Thymus (tissue), 11 donors: ENCODE measurements around the gene GPC1. TPM values are rescaled to one million over a fixed set of nuclear protein-coding genes. Genes with fewer than 3 reads are reported as not detected.

Experiments
- DNase-seq, 9 donors: peaks; one replicate each; pipeline ENCODE4 v3.0.0-alpha.2; 2013; ENCODE audit warnings: low spot score in 9 of 9, low read depth in 6 of 9, missing footprints in 1 of 9
- H3K27ac ChIP-seq, 2 donors: one replicate each; pipeline ENCODE4 v1.5.1; 2013; ENCODE audit warnings: control low read depth in 1 of 2, low read depth in 1 of 2, low read length in 1 of 2, mild to moderate bottlenecking in 1 of 2, moderate library complexity in 1 of 2
- H3K27me3 ChIP-seq, 2 donors: one replicate each; pipeline ENCODE4 v1.5.1; 2013; ENCODE audit warnings: low read length in 1 of 2; ENCODE audit not compliant: control insufficient read depth in 2 of 2, insufficient read depth in 1 of 2
- H3K36me3 ChIP-seq, 2 donors: one replicate each; pipeline ENCODE4 v1.5.1; 2013; ENCODE audit warnings: low read length in 1 of 2, mild to moderate bottlenecking in 1 of 2, moderate library complexity in 1 of 2; ENCODE audit not compliant: control insufficient read depth in 2 of 2, insufficient read depth in 2 of 2
- H3K4me1 ChIP-seq, 2 donors: one replicate each; pipeline ENCODE4 v1.5.1; 2013; ENCODE audit warnings: low read length in 2 of 2; ENCODE audit not compliant: control insufficient read depth in 2 of 2, insufficient read depth in 2 of 2
- H3K4me3 ChIP-seq, 2 donors: one replicate each; pipeline ENCODE4 v1.5.1; 2013; ENCODE audit warnings: low read length in 2 of 2, control low read depth in 1 of 2, mild to moderate bottlenecking in 1 of 2
- H3K9me3 ChIP-seq, 2 donors: one replicate each; pipeline ENCODE4 v1.5.1; 2013; ENCODE audit warnings: low read length in 1 of 2, mild to moderate bottlenecking in 1 of 2; ENCODE audit not compliant: control insufficient read depth in 2 of 2, insufficient read depth in 1 of 2
- WGBS: extraction: QIAGEN DNeasy Blood & Tissue Kit; methylation state at CpG from one replicate; pipeline ENCODE4 v1.1.7; 2013; 5-methylcytosine and 5-hydroxymethylcytosine counted together
- polyA plus RNA-seq: library from polyadenylated mRNA; stranded (reverse); fragments of 200-250 nt; gene quantifications from one replicate; pipeline ENCODE4 v1.2.3, GENCODE V29; 2013
- total RNA-seq: library from RNA; stranded (reverse); fragments of 120-200 nt; gene quantifications from one replicate; pipeline ENCODE4 v1.2.4, GENCODE V29; 2013
- donor health status: healthy.

GPC1 gene
- total and polyA plus RNA-seq, 2 donors, result 4.4 to 46.6 TPM

DNA sequence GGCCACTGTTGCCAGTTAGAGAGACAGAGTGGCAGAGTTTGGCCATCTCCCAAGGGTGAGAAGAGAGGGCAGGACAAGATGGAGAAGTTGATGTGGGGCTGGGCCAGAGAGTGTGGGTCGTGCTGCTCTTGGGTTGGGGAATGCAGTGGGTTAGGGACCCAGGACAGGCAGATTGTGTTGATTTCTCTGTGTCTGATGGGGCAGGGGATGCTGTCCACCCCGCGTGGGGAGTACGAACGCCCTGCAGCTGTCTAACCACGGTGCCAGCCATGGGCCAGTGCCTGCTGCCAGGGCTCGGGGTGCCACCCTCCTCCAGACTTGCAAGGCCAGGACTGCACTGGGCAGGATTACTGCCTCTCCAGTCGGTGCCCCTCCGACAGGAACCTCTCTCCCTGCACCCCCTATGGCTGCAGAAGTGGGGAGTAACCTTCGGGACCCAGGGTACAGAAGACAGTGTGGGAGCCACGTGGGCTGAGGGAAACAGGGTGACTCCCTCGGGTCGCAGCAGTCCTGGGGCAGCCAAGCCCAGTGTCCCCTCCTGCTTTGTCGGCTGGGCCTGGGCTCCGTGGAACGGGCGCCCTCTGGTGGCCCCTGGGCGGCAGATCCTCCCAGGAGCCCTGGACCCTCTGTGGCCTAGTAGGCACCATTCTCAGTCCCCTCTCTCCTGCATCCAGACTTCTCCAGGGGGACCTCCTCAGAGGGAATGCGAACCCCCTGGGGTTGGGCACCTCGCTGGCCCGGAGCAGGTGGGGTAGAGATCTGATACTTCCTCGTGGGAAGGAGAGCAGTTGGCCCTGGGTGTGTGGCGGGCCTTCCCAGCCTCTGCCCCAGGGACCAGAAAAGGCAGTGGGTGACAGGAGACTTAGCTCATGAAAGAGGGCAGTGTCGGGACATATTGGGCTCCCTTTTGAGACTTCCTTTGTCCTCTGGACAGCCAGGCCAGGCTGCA lies 2.7 kb downstream of the GPC1 start:
- 31% methylated on average over 24 of the region's 24 CpGs for WGBS
- Histone ChIP-seq H3K27me3 (peaks cover 31 to 46% of the 10 kb centered on the region in 2 donors), H3K36me3 (no peaks in the 10 kb centered on the region)

DNA sequence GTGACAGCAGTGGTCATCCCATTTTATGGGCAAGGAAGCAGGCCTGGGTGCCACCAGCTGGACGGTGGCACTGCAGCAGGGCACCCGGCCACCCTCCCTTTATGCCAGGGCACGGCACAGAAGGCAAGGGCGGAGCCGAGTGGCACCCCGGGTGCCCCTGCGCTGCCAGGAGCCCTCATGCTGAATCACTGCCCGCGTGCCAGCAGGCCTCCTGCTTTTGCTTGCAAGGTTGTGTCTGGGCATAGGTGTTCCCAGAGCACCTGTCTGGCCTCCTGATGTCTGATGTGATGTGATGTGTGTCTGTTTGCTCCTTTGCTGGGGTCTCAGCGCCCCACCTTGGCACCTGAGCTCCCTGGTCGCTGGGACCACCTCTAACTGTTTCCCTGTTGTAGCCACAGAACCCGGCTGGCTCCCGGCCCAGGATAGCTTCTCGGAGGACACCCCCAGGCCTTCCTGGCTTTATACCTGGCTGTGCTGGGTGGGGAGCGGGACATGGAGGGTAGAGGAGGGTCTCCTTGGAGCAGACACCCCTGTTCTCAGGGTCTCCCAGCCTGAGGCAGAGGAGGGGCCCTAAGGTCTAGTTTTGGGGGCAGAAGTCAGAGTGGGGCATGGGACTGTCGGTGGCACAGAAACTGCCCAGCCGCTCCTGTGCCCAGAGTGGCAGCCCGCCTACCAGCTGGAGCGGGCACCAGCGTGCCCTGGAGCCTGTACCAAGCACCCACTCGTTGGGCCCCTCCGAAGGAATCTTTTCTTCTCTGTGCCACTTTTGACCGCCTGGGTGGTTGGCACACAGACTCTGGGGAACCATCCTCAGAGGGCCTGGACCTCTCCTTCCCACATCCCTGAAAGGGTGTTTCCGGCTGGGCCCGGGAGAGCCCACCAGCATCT lies 3.6 kb downstream of the GPC1 start:
- H3K4me3 ChIP-seq, result no peak overlapping the region
- 96% methylated on average over 25 of the region's 25 CpGs for WGBS
- no peak overlapping the region for H3K27ac ChIP-seq
- no peak for DNase-seq
- peaks cover 12 to 17% of the 10 kb centered on the region in 2 donors for H3K4me1 ChIP-seq
- peaks cover 0 to 1% of the 10 kb centered on the region in 2 donors for H3K9me3 ChIP-seq
- no peaks in the 10 kb centered on the region for H3K36me3 ChIP-seq
- H3K27me3 ChIP-seq, result peaks cover 30 to 37% of the 10 kb centered on the region in 2 donors

More for the DNA sequence above, 2.7 kb downstream of the GPC1 start:
- DNase-seq, result peak in 6 of 9 donors; percentile 16 to 65 (median 48)
- Histone ChIP-seq H3K27ac (no peak overlapping the region), H3K4me3 (no peak overlapping the region), H3K9me3 (peaks cover 0 to 1% of the 10 kb centered on the region in 2 donors), H3K4me1 (peaks cover 14 to 17% of the 10 kb centered on the region in 2 donors)

DNA sequence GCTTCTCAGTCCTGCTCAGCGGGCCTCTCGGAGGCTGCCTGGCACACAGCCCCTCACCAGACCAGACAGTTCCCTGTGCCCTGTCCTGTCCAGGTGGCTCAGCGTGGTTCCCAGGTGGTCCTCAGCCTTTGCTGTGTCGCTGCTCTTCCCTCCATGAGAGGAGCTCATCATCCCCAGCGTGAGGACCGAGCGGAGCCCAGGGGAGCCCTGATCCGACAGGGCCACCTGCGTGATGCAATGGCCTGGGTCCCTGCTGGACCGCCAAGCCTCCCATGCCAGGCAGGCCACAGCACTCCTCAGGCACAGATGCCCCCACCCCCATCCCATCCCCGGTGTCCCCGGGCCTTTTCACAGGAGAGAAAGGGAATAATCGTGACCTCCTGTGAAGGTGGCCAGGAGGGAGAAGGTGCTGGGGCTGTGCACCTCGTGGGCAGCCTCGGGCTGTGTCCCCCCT lies 4.3 kb downstream of the GPC1 start:
- H3K27ac ChIP-seq, result no peak overlapping the region
- no peak overlapping the region for H3K4me3 ChIP-seq
- WGBS, result 93% methylated on average over 15 of the region's 15 CpGs
- H3K36me3 ChIP-seq, result no peaks in the 10 kb centered on the region
- peaks cover 30% of the 10 kb centered on the region in 2 donors for H3K27me3 ChIP-seq
- H3K9me3 ChIP-seq, result peaks cover 0 to 1% of the 10 kb centered on the region in 2 donors
- DNase-seq, result no peak
- H3K4me1 ChIP-seq, result peaks cover 7 to 13% of the 10 kb centered on the region in 2 donors

DNA sequence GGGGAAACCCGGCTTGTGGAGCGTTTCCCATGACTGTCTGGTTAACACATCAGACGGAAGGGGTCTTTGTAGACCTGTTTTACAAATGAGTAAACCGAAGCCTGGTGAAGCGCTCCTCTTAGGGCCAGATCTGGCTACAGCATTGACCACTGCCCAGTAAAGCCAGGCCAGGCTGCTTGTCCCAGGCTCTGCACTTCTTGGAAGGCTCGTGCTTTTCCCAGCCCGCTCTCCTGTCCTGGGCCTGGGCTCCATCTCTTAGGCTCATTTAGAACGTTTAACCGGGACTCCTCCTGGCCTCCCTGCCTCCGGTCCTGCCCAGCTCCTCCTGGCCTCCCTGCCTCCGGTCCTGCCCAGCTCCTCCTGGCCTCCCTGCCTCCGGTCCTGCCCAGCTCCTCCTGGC lies 4.8 kb downstream of the GPC1 start:
- Histone ChIP-seq H3K4me3 (no peak overlapping the region), H3K36me3 (no peaks in the 10 kb centered on the region), H3K27ac (no peak overlapping the region), H3K9me3 (peaks cover 0 to 1% of the 10 kb centered on the region in 2 donors), H3K27me3 (peaks cover 29 to 30% of the 10 kb centered on the region in 2 donors), H3K4me1 (peaks cover 7 to 11% of the 10 kb centered on the region in 2 donors)
- 95% methylated on average over 11 of the region's 12 CpGs for WGBS
- no peak for DNase-seq

DNA sequence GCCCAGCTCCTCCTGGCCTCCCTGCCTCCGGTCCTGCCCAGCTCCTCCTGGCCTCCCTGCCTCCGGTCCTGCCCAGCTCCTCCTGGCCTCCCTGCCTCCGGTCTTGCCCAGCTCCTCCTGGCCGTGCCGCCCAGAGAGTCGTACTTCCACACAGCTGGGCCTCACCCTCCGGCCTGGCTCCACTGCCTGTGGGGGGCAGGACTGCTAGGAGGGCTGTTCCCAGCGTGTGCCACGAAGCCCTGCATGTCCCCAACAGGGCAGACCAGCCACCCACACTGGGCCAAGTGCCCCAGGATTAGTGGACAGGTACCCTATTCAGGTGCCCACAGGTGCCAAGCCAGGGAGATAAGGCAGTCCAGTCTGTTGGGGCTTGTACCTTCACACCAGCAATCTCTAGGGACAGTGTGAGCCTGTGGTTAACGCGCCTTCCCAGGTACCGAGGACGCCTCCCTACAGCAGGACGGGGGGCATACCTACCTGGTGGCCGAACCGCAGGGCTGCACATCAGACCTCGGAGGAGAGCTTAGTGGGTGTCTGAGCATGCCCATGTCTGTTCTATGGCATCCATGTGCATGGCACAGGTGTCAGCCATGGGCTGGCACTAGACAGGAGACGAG lies 5.3 kb downstream of the GPC1 start:
- Histone ChIP-seq H3K27ac (peak overlapping the region; percentile 43 to 78), H3K9me3 (peaks cover 0 to 1% of the 10 kb centered on the region in 2 donors), H3K4me3 (no peak overlapping the region), H3K36me3 (no peaks in the 10 kb centered on the region), H3K27me3 (peaks cover 26 to 27% of the 10 kb centered on the region in 2 donors), H3K4me1 (peaks cover 7 to 11% of the 10 kb centered on the region in 2 donors)
- 94% methylated on average over 17 of the region's 18 CpGs for WGBS
- DNase-seq, result no peak

DNA sequence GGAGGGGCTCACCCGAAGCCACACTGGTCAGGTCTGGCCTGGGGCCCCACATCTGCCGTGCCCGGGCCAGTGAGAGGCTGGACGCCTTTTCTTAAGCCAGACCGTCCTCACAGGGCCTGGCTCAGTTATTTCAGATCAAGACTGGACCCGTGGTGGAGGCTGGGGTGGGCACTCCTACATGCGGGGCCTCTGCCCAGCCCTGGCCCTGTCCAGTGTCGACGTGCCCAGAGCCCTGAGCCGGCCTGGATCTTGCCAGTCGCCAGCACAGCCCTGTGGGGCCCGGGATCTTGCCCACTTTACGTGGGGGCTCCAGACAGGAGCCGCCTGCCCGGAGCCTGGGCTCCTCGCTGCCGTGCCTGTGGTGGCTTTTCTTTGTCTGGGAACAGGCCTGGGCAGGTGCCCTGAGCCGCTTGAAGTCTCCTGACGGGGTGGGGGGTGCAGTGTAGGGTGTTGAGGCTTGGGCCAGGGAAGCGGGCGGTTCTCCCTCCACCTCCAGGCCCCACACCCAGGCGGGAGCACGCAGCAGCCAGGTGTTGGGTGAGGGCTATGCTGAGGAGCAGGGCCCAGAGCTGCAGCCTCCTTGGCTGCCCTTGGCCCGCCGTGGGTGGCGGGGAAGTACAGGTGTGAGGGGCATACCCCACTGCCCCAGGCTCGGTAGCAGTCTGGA lies 6.0 kb downstream of the GPC1 start:
- DNase-seq, result no peak
- no peaks in the 10 kb centered on the region for H3K36me3 ChIP-seq
- WGBS, result 92% methylated on average over 27 of the region's 27 CpGs
- peaks cover 3 to 10% of the 10 kb centered on the region in 2 donors for H3K4me1 ChIP-seq
- H3K9me3 ChIP-seq, result peaks cover 0 to 1% of the 10 kb centered on the region in 2 donors
- H3K4me3 ChIP-seq, result no peak overlapping the region
- H3K27ac ChIP-seq, result peak overlapping the region; percentile 43 to 78
- peaks cover 20 to 21% of the 10 kb centered on the region in 2 donors for H3K27me3 ChIP-seq

DNA sequence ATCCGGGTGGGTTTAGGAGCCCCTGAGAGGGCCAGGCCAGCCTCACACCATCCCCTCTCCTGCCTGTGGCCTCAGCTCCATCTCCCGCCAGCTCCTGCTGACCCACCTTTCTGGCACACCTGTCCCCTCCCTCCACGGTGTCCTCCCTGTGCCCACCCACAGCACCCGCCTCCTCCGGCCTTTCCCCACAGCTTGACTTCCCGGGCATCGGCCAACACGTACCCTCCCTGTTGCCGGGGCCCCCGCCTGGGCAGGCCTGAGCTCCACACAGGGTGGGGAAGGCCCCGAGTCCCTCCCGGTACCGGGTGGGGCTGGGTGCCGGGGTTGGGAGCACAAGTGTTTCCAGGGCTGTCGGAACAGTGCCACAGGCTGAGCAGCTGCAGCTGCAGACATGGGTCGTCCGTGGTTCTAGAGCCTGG lies 6.5 kb downstream of the GPC1 start:
- 93% methylated on average over 17 of the region's 17 CpGs for WGBS
- DNase-seq, result no peak
- no peak overlapping the region for H3K4me3 ChIP-seq
- peaks cover 15 to 18% of the 10 kb centered on the region in 2 donors for H3K27me3 ChIP-seq
- H3K4me1 ChIP-seq, result peaks cover 0 to 8% of the 10 kb centered on the region in 2 donors
- H3K27ac ChIP-seq, result peak overlapping the region in 1 of 2 donors; percentile 26
- H3K36me3 ChIP-seq, result no peaks in the 10 kb centered on the region
- H3K9me3 ChIP-seq, result peaks cover 0 to 1% of the 10 kb centered on the region in 2 donors
